ENCODE results near the gene PRH2.

GRCh38 chr12:10941369-10941768 lies 12.3 kb downstream of the PRH2 start:
- TF ChIP-seq POLR2AphosphoS5 (IDR thresholded peaks at IDR 0.05; ENCODE audit: borderline replicate concordance, low read depth, low read length): no peak
- no peak for TF ChIP-seq EZH2 (IDR thresholded peaks at IDR 0.05)

Measured in SK-N-MC (cell line).